GM12878 (cell line): Measurements from ENCODE around the gene MSH5. TPM values are rescaled to one million over a fixed set of nuclear protein-coding genes. Genes with fewer than 3 reads are reported as not detected.

ENCODE experiments used
- BRCA1 ChIP-seq: IDR thresholded peaks from 2 replicates; pipeline ENCODE4 v1.6.1; 2011; ENCODE audit warnings: low read depth, low read length, improper control_type of control experiment
- CHD1 ChIP-seq: IDR thresholded peaks from 2 replicates; pipeline ENCODE4 v1.6.1; 2012; ENCODE audit warnings: low read depth, low read length, improper control_type of control experiment
- CHD2 ChIP-seq: IDR thresholded peaks from 2 replicates; pipeline ENCODE4 v1.6.1; 2011; ENCODE audit warnings: low read depth, low read length, improper control_type of control experiment, borderline replicate concordance
- CREB1 ChIP-seq: IDR thresholded peaks from 2 replicates; pipeline ENCODE4 v1.6.1; 2012; ENCODE audit warnings: low read depth, mild to moderate bottlenecking, inconsistent platforms
- EED ChIP-seq: sonication (generic); IDR thresholded peaks from 2 replicates; pipeline ENCODE4 v1.6.1; 2016; ENCODE audit warnings: antibody characterized with exemption, low read depth
- EGR1 ChIP-seq, 2 experiments: IDR thresholded peaks; 1 replicate in 1 of 2; 2 replicates in 1 of 2; pipeline ENCODE4 v1.6.1; 2011 to 2012; ENCODE audit warnings: low read depth in 2 of 2, low read length in 2 of 2, borderline replicate concordance in 1 of 2, mild to moderate bottlenecking in 1 of 2, moderate library complexity in 1 of 2
- ESRRA ChIP-seq: IDR thresholded peaks from 2 replicates; pipeline ENCODE4 v1.6.1; 2012; ENCODE audit warnings: mild to moderate bottlenecking, low read length, improper control_type of control experiment
- HDAC2 ChIP-seq: fragments of 200-600 bp; sonication (generic); IDR thresholded peaks from 2 replicates; pipeline ENCODE4 v1.6.1; 2017
- HSF1 ChIP-seq: fragments of 150-350 bp; IDR thresholded peaks from 2 replicates; pipeline ENCODE4 v1.6.1; 2014; ENCODE audit warnings: mild to moderate bottlenecking, low read depth, low read length
- IRF4 ChIP-seq: IDR thresholded peaks from 2 replicates; pipeline ENCODE4 v1.6.1; 2011; ENCODE audit warnings: low read depth, low read length
- POLR2AphosphoS5 ChIP-seq: IDR thresholded peaks from 2 replicates; pipeline ENCODE4 v1.6.1; 2011; ENCODE audit warnings: mild to moderate bottlenecking, low read length, inconsistent platforms
- RELA ChIP-seq: fragments of 450-650 bp; IDR thresholded peaks from 2 replicates; pipeline ENCODE4 v1.8.0; 2014; ENCODE audit warnings: borderline replicate concordance; ENCODE audit not compliant: partially characterized antibody
- SP1 ChIP-seq: IDR thresholded peaks from one replicate; pipeline ENCODE4 v1.6.1; 2011; ENCODE audit warnings: low read depth, low read length
- SPI1 ChIP-seq: IDR thresholded peaks from 2 replicates; pipeline ENCODE4 v1.6.1; 2011; ENCODE audit warnings: low read depth, mild to moderate bottlenecking, low read length, moderate library complexity, borderline replicate concordance; ENCODE audit not compliant: insufficient read depth
- TBL1XR1 ChIP-seq: IDR thresholded peaks from 2 replicates; pipeline ENCODE4 v1.6.1; 2012; ENCODE audit warnings: low read depth, low read length, improper control_type of control experiment
- TCF12 ChIP-seq: IDR thresholded peaks from 2 replicates; pipeline ENCODE4 v1.6.1; 2011; ENCODE audit warnings: low read depth, mild to moderate bottlenecking, low read length
- ZNF207 ChIP-seq: fragments of 450-650 bp; IDR thresholded peaks from 2 replicates; pipeline ENCODE4 v1.6.1; 2014; ENCODE audit warnings: antibody characterized with exemption, mild to moderate bottlenecking, borderline replicate concordance
- polyA plus RNA-seq, 11 experiments: library from polyadenylated mRNA; depleted of rRNA in 4 of 11; unstranded in 6 of 11; stranded (reverse) in 5 of 11; fragments of >200 nt; fragmentation: Nextera tagmentation in 4 of 11; fragmentation: Illumina TruSeq in 1 of 11; extraction: Ambion mirVana in 4 of 11; extraction: Trizol in 1 of 11; gene quantifications; 1 replicate in 1 of 11; 2 replicates in 10 of 11; pipeline versions ENCODE4 v1.2.1 to v1.2.3, GENCODE V29; 2011 to 2016; ENCODE audit warnings: inconsistent platforms in 2 of 11, missing spikeins in 2 of 11, low read depth in 1 of 11
- total RNA-seq, 4 experiments: library from RNA; depleted of rRNA in 3 of 4; stranded (reverse); fragments of >200 nt in 3 of 4; fragmentation: Illumina TruSeq in 1 of 4; extraction: Trizol in 1 of 4; gene quantifications; 2 replicates each; pipeline versions ENCODE4 v1.2.1 to v1.2.3, GENCODE V29; 2013 to 2021
- TF ChIP-seq, protein P1 (sequence below): fragments of 450-650 bp; IDR thresholded peaks from 2 replicates; pipeline ENCODE4 v1.6.1; 2018; ENCODE audit warnings: mild to moderate bottlenecking, low read depth, moderate library complexity; ENCODE audit not compliant: partially characterized antibody
- TF ChIP-seq, protein P2 (sequence below): fragments of 450-650 bp; IDR thresholded peaks from 2 replicates; pipeline ENCODE4 v1.6.1; 2016; ENCODE audit warnings: mild to moderate bottlenecking
- TF ChIP-seq, protein P3 (sequence below): IDR thresholded peaks from 2 replicates; pipeline ENCODE4 v1.6.1; 2011; ENCODE audit warnings: low read depth, mild to moderate bottlenecking, low read length, moderate library complexity, borderline replicate concordance; ENCODE audit errors: extremely low read depth
- TF ChIP-seq, protein P4 (sequence below): fragments of 450-650 bp; IDR thresholded peaks from 2 replicates; pipeline ENCODE4 v1.6.1; 2017; ENCODE audit warnings: mild to moderate bottlenecking, moderate library complexity

The MSH5 gene
- total and polyA plus RNA-seq, 10 of the 15 experiments (the other 5 are each of a cell fraction or from before 2014, with no cell fraction given): 9.1 to 52.7 (median 30.0) TPM

DNA sequence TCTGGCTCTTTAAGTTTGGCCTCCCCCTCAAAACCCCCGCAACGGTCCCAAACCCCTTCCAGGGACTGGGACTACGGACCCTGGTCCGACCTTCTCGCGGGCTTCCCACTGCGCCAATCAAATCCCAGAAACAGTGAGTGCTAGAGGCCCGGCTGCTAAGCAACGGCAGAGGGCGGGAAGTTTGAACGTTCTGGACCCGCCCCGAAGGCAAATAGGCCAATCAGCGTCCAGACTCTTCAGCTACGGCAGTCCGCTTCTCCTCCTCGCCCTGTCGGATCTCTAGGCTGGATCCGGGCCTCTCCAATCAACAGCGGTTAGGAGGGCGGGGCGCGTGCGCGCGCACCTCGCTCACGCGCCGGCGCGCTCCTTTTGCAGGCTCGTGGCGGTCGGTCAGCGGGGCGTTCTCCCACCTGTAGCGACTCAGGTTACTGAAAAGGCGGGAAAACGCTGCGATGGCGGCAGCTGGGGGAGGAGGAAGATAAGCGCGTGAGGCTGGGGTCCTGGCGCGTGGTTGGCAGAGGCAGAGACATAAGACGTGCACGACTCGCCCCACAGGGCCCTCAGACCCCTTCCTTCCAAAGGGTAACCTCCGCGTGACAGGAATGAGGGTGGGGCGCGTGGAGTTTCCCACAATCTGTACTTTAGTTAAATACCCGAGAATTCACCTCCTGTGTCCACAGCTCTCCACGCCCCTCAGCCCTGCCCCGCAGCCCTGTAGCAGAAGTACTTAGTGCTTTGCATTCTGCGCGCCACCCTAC is at the start of gene MSH5 (continued):
- TF ChIP-seq, protein P1, sequence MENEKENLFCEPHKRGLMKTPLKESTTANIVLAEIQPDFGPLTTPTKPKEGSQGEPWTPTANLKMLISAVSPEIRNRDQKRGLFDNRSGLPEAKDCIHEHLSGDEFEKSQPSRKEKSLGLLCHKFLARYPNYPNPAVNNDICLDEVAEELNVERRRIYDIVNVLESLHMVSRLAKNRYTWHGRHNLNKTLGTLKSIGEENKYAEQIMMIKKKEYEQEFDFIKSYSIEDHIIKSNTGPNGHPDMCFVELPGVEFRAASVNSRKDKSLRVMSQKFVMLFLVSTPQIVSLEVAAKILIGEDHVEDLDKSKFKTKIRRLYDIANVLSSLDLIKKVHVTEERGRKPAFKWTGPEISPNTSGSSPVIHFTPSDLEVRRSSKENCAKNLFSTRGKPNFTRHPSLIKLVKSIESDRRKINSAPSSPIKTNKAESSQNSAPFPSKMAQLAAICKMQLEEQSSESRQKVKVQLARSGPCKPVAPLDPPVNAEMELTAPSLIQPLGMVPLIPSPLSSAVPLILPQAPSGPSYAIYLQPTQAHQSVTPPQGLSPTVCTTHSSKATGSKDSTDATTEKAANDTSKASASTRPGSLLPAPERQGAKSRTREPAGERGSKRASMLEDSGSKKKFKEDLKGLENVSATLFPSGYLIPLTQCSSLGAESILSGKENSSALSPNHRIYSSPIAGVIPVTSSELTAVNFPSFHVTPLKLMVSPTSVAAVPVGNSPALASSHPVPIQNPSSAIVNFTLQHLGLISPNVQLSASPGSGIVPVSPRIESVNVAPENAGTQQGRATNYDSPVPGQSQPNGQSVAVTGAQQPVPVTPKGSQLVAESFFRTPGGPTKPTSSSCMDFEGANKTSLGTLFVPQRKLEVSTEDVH: no peak
- TF ChIP-seq, protein P2, sequence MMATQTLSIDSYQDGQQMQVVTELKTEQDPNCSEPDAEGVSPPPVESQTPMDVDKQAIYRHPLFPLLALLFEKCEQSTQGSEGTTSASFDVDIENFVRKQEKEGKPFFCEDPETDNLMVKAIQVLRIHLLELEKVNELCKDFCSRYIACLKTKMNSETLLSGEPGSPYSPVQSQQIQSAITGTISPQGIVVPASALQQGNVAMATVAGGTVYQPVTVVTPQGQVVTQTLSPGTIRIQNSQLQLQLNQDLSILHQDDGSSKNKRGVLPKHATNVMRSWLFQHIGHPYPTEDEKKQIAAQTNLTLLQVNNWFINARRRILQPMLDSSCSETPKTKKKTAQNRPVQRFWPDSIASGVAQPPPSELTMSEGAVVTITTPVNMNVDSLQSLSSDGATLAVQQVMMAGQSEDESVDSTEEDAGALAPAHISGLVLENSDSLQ: peak; percentile 94
- 0 out of 2 replicates have a peak, but pooled peaks have one; percentile 36 for TF ChIP-seq TCF12
- TF ChIP-seq HSF1: no peak
- no peak for TF ChIP-seq TBL1XR1
- TF ChIP-seq CHD2: peak; percentile 93
- no peak for TF ChIP-seq ZNF207
- peak; percentile 72 for TF ChIP-seq EED
- TF ChIP-seq EGR1 (IDR thresholded peaks at IDR 0.05; ENCODE audit: borderline replicate concordance in 1 of 2, low read depth in 2 of 2, low read length in 2 of 2): no peak
- TF ChIP-seq IRF4: no peak
- no peak for TF ChIP-seq CHD1
- 0 out of 2 replicates have a peak, but pooled peaks have one; percentile 30 for TF ChIP-seq BRCA1
- peak; percentile 11 for TF ChIP-seq RELA
- TF ChIP-seq, protein P3, sequence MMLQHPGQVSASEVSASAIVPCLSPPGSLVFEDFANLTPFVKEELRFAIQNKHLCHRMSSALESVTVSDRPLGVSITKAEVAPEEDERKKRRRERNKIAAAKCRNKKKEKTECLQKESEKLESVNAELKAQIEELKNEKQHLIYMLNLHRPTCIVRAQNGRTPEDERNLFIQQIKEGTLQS: no peak
- TF ChIP-seq POLR2AphosphoS5: peak; percentile 43
- peak; percentile 97 for TF ChIP-seq SP1
- TF ChIP-seq HDAC2: no peak
- TF ChIP-seq CREB1: no peak
- no peak for TF ChIP-seq SPI1
- TF ChIP-seq, protein P4, sequence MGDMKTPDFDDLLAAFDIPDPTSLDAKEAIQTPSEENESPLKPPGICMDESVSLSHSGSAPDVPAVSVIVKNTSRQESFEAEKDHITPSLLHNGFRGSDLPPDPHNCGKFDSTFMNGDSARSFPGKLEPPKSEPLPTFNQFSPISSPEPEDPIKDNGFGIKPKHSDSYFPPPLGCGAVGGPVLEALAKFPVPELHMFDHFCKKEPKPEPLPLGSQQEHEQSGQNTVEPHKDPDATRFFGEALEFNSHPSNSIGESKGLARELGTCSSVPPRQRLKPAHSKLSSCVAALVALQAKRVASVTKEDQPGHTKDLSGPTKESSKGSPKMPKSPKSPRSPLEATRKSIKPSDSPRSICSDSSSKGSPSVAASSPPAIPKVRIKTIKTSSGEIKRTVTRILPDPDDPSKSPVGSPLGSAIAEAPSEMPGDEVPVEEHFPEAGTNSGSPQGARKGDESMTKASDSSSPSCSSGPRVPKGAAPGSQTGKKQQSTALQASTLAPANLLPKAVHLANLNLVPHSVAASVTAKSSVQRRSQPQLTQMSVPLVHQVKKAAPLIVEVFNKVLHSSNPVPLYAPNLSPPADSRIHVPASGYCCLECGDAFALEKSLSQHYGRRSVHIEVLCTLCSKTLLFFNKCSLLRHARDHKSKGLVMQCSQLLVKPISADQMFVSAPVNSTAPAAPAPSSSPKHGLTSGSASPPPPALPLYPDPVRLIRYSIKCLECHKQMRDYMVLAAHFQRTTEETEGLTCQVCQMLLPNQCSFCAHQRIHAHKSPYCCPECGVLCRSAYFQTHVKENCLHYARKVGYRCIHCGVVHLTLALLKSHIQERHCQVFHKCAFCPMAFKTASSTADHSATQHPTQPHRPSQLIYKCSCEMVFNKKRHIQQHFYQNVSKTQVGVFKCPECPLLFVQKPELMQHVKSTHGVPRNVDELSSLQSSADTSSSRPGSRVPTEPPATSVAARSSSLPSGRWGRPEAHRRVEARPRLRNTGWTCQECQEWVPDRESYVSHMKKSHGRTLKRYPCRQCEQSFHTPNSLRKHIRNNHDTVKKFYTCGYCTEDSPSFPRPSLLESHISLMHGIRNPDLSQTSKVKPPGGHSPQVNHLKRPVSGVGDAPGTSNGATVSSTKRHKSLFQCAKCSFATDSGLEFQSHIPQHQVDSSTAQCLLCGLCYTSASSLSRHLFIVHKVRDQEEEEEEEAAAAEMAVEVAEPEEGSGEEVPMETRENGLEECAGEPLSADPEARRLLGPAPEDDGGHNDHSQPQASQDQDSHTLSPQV: no peak
- no peak for TF ChIP-seq ESRRA
